GM12892 (cell line): ENCODE results near the gene PTPRN2.

Experiments used
- POLR2A ChIP-seq: IDR thresholded peaks from 2 replicates; pipeline ENCODE4 v1.6.1; 2011; ENCODE audit warnings: low read depth, low read length, control low read depth
- POLR2AphosphoS5 ChIP-seq: IDR thresholded peaks from 2 replicates; pipeline ENCODE4 v1.6.1; 2011; ENCODE audit warnings: low read depth, low read length, control low read depth

DNA sequence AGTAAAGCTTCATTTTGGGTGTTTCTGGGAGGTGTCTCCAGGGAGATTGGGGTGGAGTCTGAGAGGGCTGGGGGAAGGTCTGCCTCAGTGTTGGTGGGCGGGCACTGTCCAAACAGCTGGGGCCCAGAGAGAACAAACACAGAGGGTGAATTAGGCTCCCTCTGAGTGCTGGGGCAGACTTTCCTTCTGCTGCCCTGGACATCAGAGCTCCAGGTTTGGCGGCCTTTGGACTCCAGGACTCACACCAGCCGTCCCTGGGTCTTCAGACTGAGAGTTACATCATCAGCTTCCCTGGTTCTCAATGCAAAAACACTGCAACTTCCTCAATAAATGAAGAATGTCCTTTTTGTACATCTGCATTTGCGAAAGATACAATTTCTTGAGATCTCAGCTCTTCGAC, 427.4 kb downstream of the PTPRN2 start:
- TF ChIP-seq POLR2AphosphoS5 (no peak), POLR2A (no peak)
